ENCODE results near the gene CSNK1G1.

The CSNK1G1 gene

DNA sequence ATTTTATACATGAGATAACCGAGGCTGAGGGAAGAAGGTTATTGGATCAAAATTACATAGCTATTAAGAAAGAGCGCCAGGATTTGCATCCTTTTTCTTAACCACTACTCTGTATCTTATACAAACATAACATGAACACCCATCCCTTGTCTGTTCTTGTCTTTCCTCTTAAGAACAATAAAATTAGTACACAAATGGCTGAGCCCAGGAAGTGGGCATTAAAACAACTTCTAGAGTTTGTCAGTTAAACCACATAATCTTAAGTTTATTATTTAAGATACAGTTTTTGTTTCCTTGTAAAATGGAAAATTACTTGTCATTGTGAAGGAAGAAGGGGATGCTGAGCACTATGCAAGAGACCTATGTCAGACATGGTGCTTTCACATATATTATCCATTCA is 144.3 kb downstream of the CSNK1G1 start:
- Histone ChIP-seq H3K27me3 (ENCODE audit: control insufficient read depth in 1 of 2, insufficient read depth in 2 of 2, low read length in 2 of 2) (no peaks in the 10 kb centered on the region), H3K4me3 (ENCODE audit: low read depth in 1 of 2, low read length in 2 of 2) (no peak overlapping the region), H3K9ac (ENCODE audit: low read depth in 1 of 2, low read length in 2 of 2) (no peak overlapping the region), H3K4me1 (ENCODE audit: control insufficient read depth in 1 of 2, insufficient read depth in 2 of 2, low read length in 2 of 2) (peaks cover 15% of the 10 kb centered on the region in 2 donors), H3K9me3 (ENCODE audit: control insufficient read depth in 1 of 2, low read length in 2 of 2) (no peaks in the 10 kb centered on the region), H3K36me3 (ENCODE audit: control insufficient read depth in 1 of 2, insufficient read depth in 2 of 2, low read length in 2 of 2) (peaks cover 6 to 12% of the 10 kb centered on the region in 2 donors), H3K27ac (ENCODE audit: low read depth, low read length) (no peak overlapping the region)

DNA sequence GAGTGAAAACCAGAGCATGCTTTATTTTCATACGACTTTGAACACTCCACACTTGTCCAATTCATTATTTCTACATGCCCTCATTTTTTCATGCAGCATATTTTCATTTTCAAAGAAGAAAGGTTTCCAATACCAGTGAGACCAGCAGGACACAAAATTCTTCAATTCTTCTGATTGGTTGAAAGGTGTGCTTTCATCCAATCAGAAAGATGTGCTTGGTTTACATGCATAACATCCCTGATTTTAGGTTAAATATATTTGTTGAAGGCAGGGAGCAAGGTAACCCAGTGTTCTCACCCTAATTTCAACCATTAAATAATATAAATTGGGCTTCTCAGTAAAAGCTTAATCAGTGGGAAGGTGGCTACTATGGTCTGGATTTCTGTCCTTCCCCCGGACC is 145.6 kb downstream of the CSNK1G1 start:
- H3K9me3 ChIP-seq (ENCODE audit: control insufficient read depth in 1 of 2, low read length in 2 of 2), result no peaks in the 10 kb centered on the region
- no peak overlapping the region for H3K27ac ChIP-seq (ENCODE audit: low read depth, low read length)
- H3K9ac ChIP-seq (ENCODE audit: low read depth in 1 of 2, low read length in 2 of 2), result no peak overlapping the region
- H3K36me3 ChIP-seq (ENCODE audit: control insufficient read depth in 1 of 2, insufficient read depth in 2 of 2, low read length in 2 of 2), result peaks cover 6 to 12% of the 10 kb centered on the region in 2 donors
- H3K4me3 ChIP-seq (ENCODE audit: low read depth in 1 of 2, low read length in 2 of 2), result no peak overlapping the region
- peaks cover 1 to 4% of the 10 kb centered on the region in 2 donors for H3K4me1 ChIP-seq (ENCODE audit: control insufficient read depth in 1 of 2, insufficient read depth in 2 of 2, low read length in 2 of 2)
- no peaks in the 10 kb centered on the region for H3K27me3 ChIP-seq (ENCODE audit: control insufficient read depth in 1 of 2, insufficient read depth in 2 of 2, low read length in 2 of 2)

DNA sequence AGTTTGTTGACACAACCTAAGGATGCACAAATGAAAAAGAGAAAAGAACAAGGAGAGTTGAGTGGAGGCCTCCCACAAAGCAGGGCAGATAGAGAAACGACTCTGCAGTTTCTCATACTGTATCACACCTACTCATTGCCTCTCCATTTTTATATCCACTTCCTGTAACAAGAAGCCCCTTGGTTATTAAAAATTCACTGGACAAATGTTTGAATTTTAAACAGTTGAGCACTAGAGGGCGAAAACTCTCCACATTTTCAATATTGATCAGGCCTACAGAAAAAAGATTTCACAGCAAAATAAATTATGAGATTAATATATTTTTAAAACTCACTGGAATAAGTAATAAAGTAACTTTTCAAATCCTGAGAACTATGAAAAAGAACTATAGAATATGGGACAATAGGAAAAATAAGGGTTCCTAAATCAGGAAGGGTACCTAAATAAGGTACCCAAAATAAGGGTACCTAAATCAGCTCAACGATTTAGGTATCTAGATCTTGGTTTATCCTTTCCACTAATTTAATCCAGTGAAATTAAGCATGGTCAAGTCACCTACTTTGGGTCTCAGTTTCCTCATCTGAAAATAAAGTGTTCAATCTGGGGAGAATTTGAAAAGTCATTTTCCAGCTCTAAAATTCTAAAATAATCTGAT is 146.2 kb downstream of the CSNK1G1 start:
- no peaks in the 10 kb centered on the region for H3K9me3 ChIP-seq (ENCODE audit: control insufficient read depth in 1 of 2, low read length in 2 of 2)

DNA sequence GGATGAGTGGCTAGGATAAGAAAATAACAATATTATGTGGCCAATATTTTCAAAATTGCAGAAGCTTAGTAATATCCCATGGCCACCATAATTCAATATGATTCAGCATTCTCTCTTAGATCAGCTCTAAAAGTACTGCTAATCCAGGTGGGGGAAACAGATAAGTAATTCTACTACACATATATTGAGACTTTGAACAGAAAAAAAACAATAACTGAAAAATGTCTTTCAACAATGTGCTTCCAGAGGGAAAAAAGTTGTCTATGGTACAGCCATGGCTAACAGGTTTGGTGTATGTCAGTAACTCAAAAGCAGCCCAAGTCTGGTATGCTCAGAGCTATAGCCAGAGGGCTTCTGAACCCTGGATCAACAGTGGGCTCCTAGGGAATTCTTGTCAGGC is 150.8 kb downstream of the CSNK1G1 start:
- H3K9me3 ChIP-seq (ENCODE audit: control insufficient read depth in 1 of 2, low read length in 2 of 2), result no peaks in the 10 kb centered on the region
- no peak overlapping the region for H3K9ac ChIP-seq (ENCODE audit: low read depth in 1 of 2, low read length in 2 of 2)
- no peaks in the 10 kb centered on the region for H3K4me1 ChIP-seq (ENCODE audit: control insufficient read depth in 1 of 2, insufficient read depth in 2 of 2, low read length in 2 of 2)
- no peak overlapping the region for H3K27ac ChIP-seq (ENCODE audit: low read depth, low read length)
- no peaks in the 10 kb centered on the region for H3K27me3 ChIP-seq (ENCODE audit: control insufficient read depth in 1 of 2, insufficient read depth in 2 of 2, low read length in 2 of 2)
- H3K36me3 ChIP-seq (ENCODE audit: control insufficient read depth in 1 of 2, insufficient read depth in 2 of 2, low read length in 2 of 2), result peaks cover 17 to 24% of the 10 kb centered on the region in 2 donors
- no peak overlapping the region for H3K4me3 ChIP-seq (ENCODE audit: low read depth in 1 of 2, low read length in 2 of 2)

More for the DNA sequence above, 146.2 kb downstream of the CSNK1G1 start:
- Histone ChIP-seq H3K27ac (ENCODE audit: low read depth, low read length) (no peak overlapping the region), H3K36me3 (ENCODE audit: control insufficient read depth in 1 of 2, insufficient read depth in 2 of 2, low read length in 2 of 2) (peaks cover 6 to 12% of the 10 kb centered on the region in 2 donors), H3K4me1 (ENCODE audit: control insufficient read depth in 1 of 2, insufficient read depth in 2 of 2, low read length in 2 of 2) (peaks cover 0 to 4% of the 10 kb centered on the region in 2 donors), H3K27me3 (ENCODE audit: control insufficient read depth in 1 of 2, insufficient read depth in 2 of 2, low read length in 2 of 2) (no peaks in the 10 kb centered on the region), H3K4me3 (ENCODE audit: low read depth in 1 of 2, low read length in 2 of 2) (no peak overlapping the region), H3K9ac (ENCODE audit: low read depth in 1 of 2, low read length in 2 of 2) (no peak overlapping the region)

DNA sequence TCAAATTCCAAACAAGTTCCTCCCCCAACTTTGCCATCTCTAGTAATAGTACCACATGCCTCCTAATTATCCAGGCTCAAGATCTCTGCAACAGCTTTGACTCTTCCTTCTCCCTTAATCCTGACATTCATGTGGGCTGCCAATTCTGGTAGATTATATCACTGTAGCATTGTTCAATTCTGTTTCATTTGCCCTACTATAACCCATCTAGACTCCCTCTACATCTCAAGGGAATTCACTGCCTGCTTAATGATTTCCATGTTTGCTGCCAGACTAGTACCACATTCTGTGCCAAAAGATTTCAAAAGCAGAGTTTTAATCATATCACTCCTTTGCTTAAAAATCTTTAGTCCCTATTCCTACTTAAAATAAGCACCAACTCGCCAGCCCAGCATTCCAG is 158.5 kb downstream of the CSNK1G1 start:
- Histone ChIP-seq H3K27me3 (ENCODE audit: control insufficient read depth in 1 of 2, insufficient read depth in 2 of 2, low read length in 2 of 2) (no peaks in the 10 kb centered on the region), H3K9me3 (ENCODE audit: control insufficient read depth in 1 of 2, low read length in 2 of 2) (no peaks in the 10 kb centered on the region), H3K27ac (ENCODE audit: low read depth, low read length) (no peak overlapping the region), H3K36me3 (ENCODE audit: control insufficient read depth in 1 of 2, insufficient read depth in 2 of 2, low read length in 2 of 2) (peaks cover 11 to 13% of the 10 kb centered on the region in 2 donors), H3K9ac (ENCODE audit: low read depth in 1 of 2, low read length in 2 of 2) (no peak overlapping the region), H3K4me3 (ENCODE audit: low read depth in 1 of 2, low read length in 2 of 2) (no peak overlapping the region), H3K4me1 (ENCODE audit: control insufficient read depth in 1 of 2, insufficient read depth in 2 of 2, low read length in 2 of 2) (no peaks in the 10 kb centered on the region)

DNA sequence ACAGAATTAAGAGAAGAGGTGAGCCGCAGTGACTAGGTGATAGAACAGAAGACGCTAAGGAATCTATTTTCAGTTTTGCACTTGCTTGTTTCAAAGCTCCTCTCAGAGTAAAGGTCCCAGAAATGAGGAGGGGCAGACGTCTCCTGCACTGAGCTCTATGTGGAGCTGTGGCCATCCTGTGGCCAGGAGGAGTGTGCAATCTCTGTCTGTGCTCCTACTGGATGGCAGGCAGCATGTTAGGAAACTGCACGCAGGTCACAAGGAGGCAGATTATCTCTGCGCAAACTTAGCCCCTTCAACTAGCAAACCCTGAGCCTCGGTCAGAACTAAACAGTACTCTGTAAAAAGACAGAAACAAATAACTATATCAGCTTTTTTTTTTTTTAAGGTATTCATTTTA is 162.0 kb downstream of the CSNK1G1 start:
- Histone ChIP-seq H3K9me3 (ENCODE audit: control insufficient read depth in 1 of 2, low read length in 2 of 2) (no peaks in the 10 kb centered on the region), H3K36me3 (ENCODE audit: control insufficient read depth in 1 of 2, insufficient read depth in 2 of 2, low read length in 2 of 2) (peaks cover 4 to 12% of the 10 kb centered on the region in 2 donors), H3K4me1 (ENCODE audit: control insufficient read depth in 1 of 2, insufficient read depth in 2 of 2, low read length in 2 of 2) (no peaks in the 10 kb centered on the region), H3K27ac (ENCODE audit: low read depth, low read length) (no peak overlapping the region), H3K4me3 (ENCODE audit: low read depth in 1 of 2, low read length in 2 of 2) (no peak overlapping the region), H3K27me3 (ENCODE audit: control insufficient read depth in 1 of 2, insufficient read depth in 2 of 2, low read length in 2 of 2) (no peaks in the 10 kb centered on the region), H3K9ac (ENCODE audit: low read depth in 1 of 2, low read length in 2 of 2) (no peak overlapping the region)

DNA sequence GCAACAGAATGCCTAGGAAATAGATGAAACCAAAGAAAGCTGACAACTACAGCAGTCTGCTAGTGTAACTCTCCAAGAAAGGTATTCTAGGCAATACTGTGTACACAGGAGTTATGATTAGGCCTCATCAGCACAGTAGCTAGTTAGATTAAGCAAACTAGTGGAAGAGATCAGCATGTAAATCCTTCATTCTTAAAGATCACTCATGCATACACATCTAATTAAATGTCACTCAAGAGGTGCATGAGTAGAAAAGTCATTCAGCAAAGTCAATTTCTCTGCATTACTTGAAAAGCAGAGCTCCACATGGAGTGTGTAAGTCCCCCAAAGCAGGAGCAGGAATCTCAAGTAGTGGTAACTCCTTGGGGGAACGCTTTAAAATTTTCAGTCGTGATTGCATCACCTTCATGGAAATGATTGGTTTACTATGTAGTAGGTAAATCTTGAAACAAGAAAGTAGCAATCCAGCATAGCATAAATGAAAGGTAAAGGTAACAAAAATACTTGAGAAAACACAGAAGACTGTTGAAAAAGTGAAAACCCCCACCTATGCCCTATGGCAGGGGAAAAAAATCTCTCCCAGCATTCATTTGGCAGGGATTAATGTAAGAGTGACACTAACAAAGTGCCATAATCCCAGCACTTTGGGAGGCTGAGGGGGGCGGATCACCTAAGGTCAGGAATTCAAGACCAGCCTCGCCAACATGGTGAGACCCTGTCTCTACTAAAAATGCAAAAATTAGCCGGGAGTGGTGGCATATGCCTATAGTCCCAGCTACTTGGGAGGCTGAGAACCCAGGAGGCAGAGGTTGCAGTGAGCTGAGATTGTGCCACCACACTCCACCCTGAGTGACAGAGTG is 163.8 kb downstream of the CSNK1G1 start:
- H3K9me3 ChIP-seq (ENCODE audit: control insufficient read depth in 1 of 2, low read length in 2 of 2), result no peaks in the 10 kb centered on the region
- H3K27ac ChIP-seq (ENCODE audit: low read depth, low read length), result no peak overlapping the region
- no peak overlapping the region for H3K9ac ChIP-seq (ENCODE audit: low read depth in 1 of 2, low read length in 2 of 2)
- peaks cover 11 to 17% of the 10 kb centered on the region in 2 donors for H3K36me3 ChIP-seq (ENCODE audit: control insufficient read depth in 1 of 2, insufficient read depth in 2 of 2, low read length in 2 of 2)
- no peak overlapping the region for H3K4me3 ChIP-seq (ENCODE audit: low read depth in 1 of 2, low read length in 2 of 2)
- H3K27me3 ChIP-seq (ENCODE audit: control insufficient read depth in 1 of 2, insufficient read depth in 2 of 2, low read length in 2 of 2), result no peaks in the 10 kb centered on the region
- H3K4me1 ChIP-seq (ENCODE audit: control insufficient read depth in 1 of 2, insufficient read depth in 2 of 2, low read length in 2 of 2), result no peaks in the 10 kb centered on the region

DNA sequence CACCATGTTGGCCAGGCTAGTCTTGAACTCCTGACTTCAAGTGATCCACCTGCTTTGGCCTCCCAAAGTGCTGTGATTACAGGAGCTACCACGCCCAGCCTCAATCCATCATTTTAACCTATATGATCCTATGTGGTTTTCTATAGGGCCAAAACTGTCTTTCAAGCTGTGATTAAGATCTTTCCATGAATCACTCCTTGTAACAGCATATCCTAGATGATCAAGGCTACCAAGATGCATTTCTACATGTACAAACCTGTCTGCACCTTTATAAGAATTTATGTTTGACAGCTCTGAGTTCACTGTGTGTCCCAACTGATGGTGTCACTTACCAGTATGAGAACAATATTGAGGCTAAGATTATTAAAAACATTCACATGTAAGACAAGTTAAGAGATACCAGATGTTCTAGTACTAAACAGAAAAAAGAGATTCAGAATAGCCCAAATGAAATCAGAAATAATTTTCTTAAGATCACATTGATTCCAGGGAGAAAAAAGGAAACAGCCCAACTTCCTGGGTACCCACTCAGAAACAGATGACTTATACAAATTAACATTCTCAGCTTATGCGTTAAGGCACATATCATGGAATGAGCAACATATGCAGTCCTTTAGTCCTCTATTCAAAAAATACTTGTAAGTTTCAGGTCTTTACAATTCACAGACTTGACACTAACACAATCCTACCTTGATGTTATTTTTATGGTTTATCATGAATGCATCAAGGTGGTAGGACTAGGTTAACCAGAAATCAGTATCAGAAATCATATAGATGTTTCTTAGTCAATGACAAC is 168.4 kb downstream of the CSNK1G1 start:
- Histone ChIP-seq H3K4me1 (ENCODE audit: control insufficient read depth in 1 of 2, insufficient read depth in 2 of 2, low read length in 2 of 2) (peaks cover 0 to 4% of the 10 kb centered on the region in 2 donors), H3K9me3 (ENCODE audit: control insufficient read depth in 1 of 2, low read length in 2 of 2) (no peaks in the 10 kb centered on the region), H3K4me3 (ENCODE audit: low read depth in 1 of 2, low read length in 2 of 2) (no peak overlapping the region), H3K27me3 (ENCODE audit: control insufficient read depth in 1 of 2, insufficient read depth in 2 of 2, low read length in 2 of 2) (no peaks in the 10 kb centered on the region), H3K27ac (ENCODE audit: low read depth, low read length) (no peak overlapping the region), H3K36me3 (ENCODE audit: control insufficient read depth in 1 of 2, insufficient read depth in 2 of 2, low read length in 2 of 2) (peaks cover 7 to 22% of the 10 kb centered on the region in 2 donors), H3K9ac (ENCODE audit: low read depth in 1 of 2, low read length in 2 of 2) (no peak overlapping the region)

DNA sequence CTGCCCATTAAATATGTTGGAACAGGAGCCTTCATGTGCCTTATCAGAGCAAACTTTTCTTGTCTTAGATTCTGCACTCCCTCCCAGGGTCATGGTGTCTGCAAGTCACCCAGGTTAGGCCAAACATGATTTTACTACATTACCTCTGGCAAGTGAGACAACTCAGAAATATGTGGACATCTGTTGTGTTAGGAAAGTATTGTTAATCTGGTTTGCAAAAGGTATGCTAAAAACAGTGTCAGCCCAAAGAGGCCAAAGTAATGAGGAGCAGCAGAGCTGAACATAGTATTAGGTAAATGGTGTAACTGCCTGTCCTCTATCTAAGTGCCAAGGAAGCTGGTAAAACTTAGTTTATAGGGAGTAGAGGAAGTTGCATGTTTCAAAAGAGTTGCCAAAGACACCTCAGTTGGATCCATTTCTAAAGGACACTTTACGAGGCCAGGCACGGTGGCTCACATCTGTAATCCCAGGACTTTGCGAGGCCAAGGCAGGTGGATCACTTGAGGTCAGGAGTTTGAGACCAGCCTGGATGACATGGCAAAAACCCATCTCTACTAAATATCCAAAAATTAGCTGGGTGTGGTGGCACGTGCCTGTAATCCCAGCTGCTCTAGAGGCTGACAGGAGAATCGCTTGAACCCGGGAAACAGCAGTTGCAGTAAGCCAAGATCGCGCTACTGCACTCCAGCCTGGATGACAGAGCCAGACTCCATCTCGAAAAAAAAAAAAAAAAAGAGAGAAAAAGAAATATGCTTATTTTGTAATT is 170.6 kb downstream of the CSNK1G1 start:
- Histone ChIP-seq H3K27me3 (ENCODE audit: control insufficient read depth in 1 of 2, insufficient read depth in 2 of 2, low read length in 2 of 2) (no peaks in the 10 kb centered on the region), H3K36me3 (ENCODE audit: control insufficient read depth in 1 of 2, insufficient read depth in 2 of 2, low read length in 2 of 2) (peaks cover 7 to 20% of the 10 kb centered on the region in 2 donors), H3K27ac (ENCODE audit: low read depth, low read length) (no peak overlapping the region)

More for the DNA sequence above, 170.6 kb downstream of the CSNK1G1 start:
- Histone ChIP-seq H3K9me3 (ENCODE audit: control insufficient read depth in 1 of 2, low read length in 2 of 2) (no peaks in the 10 kb centered on the region), H3K9ac (ENCODE audit: low read depth in 1 of 2, low read length in 2 of 2) (no peak overlapping the region), H3K4me1 (ENCODE audit: control insufficient read depth in 1 of 2, insufficient read depth in 2 of 2, low read length in 2 of 2) (peaks cover 0 to 4% of the 10 kb centered on the region in 2 donors), H3K4me3 (ENCODE audit: low read depth in 1 of 2, low read length in 2 of 2) (no peak overlapping the region)
